MM.1S (cell line): ENCODE results near the gene INTS15.

Experiments
- DNase-seq: peaks from one replicate; pipeline ENCODE4 v3.0.0-alpha.2; 2015
- H2AFZ ChIP-seq: fragments of 300-600 bp; sonication (generic); 2 replicates; pipeline ENCODE4 v1.6.0; 2016; ENCODE audit warnings: antibody characterized with exemption, low read length
- H3F3A ChIP-seq: fragments of 300-600 bp; sonication (generic); 2 replicates; pipeline ENCODE4 v1.6.1; 2016; ENCODE audit warnings: mild to moderate bottlenecking, antibody characterized with exemption, low read length, moderate library complexity, mixed read lengths; ENCODE audit not compliant: insufficient read depth
- H3K27ac ChIP-seq: fragments of 300-600 bp; sonication (generic); 2 replicates; pipeline ENCODE4 v1.5.1; 2016; ENCODE audit warnings: mild to moderate bottlenecking, low read length
- H3K27me3 ChIP-seq: fragments of 300-600 bp; sonication (generic); replicated peaks from 2 replicates; pipeline ENCODE4 v1.6.0; 2016; ENCODE audit warnings: low read length; ENCODE audit not compliant: insufficient read depth
- H3K36me3 ChIP-seq: fragments of 300-600 bp; sonication (generic); replicated peaks from 2 replicates; pipeline ENCODE4 v1.6.1; 2016; ENCODE audit warnings: mild to moderate bottlenecking, low read length, mixed read lengths; ENCODE audit not compliant: insufficient read depth
- H3K4me1 ChIP-seq: fragments of 300-600 bp; sonication (generic); 2 replicates; pipeline ENCODE4 v1.6.1; 2016; ENCODE audit warnings: low read length, mixed read lengths
- H3K4me2 ChIP-seq: fragments of 300-600 bp; sonication (generic); 2 replicates; pipeline ENCODE4 v1.6.0; 2016; ENCODE audit warnings: low read depth, low read length
- H3K4me3 ChIP-seq: fragments of 300-600 bp; sonication (generic); 2 replicates; pipeline ENCODE4 v1.5.1; 2016; ENCODE audit warnings: low read length, mixed read lengths
- H3K79me2 ChIP-seq: fragments of 300-600 bp; sonication (generic); 2 replicates; pipeline ENCODE4 v1.6.1; 2016; ENCODE audit warnings: mixed run types, low read length, mixed read lengths
- H3K9ac ChIP-seq: fragments of 300-600 bp; sonication (generic); 2 replicates; pipeline ENCODE4 v1.6.1; 2016; ENCODE audit warnings: low read length, mixed read lengths
- H3K9me2 ChIP-seq: fragments of 300-600 bp; sonication (generic); replicated peaks from 2 replicates; pipeline ENCODE4 v1.6.1; 2016; ENCODE audit warnings: mild to moderate bottlenecking, low read length, mixed read lengths; ENCODE audit not compliant: insufficient read depth
- H3K9me3 ChIP-seq: fragments of 300-600 bp; sonication (generic); replicated peaks from 2 replicates; pipeline ENCODE4 v1.6.1; 2016; ENCODE audit warnings: mild to moderate bottlenecking, low read length, mixed read lengths; ENCODE audit not compliant: insufficient read depth
- H4K20me1 ChIP-seq: fragments of 300-600 bp; sonication (generic); 2 replicates; pipeline ENCODE4 v1.6.1; 2016; ENCODE audit warnings: mild to moderate bottlenecking, low read length, moderate library complexity, mixed read lengths; ENCODE audit not compliant: insufficient read depth
- CTCF ChIP-seq: fragments of 300-600 bp; sonication (generic); IDR thresholded peaks from 2 replicates; pipeline ENCODE4 v1.5.1; 2016; ENCODE audit warnings: antibody characterized with exemption, low read length, mixed read lengths
- EZH2 ChIP-seq: fragments of 300-600 bp; sonication (generic); optimal IDR thresholded peaks from 2 replicates; pipeline ENCODE3; 2017; ENCODE audit warnings: low read depth, mild to moderate bottlenecking, antibody characterized with exemption, low read length, mixed read lengths
- EZH2phosphoT487 ChIP-seq: fragments of 300-600 bp; sonication (generic); IDR thresholded peaks from 2 replicates; pipeline ENCODE4 v1.6.1; 2018; ENCODE audit warnings: antibody characterized with exemption, low read length

Gene INTS15

GRCh38 chr7:6588566-6588965, 1.3 kb upstream of the INTS15 start:
- no peak overlapping the region for H3K27ac ChIP-seq
- peaks cover 23% of the 10 kb centered on the region for H3K79me2 ChIP-seq
- no peaks in the 10 kb centered on the region for H3K27me3 ChIP-seq
- peaks cover 7% of the 10 kb centered on the region; the same call in 1 of the 2 replicates for H3K4me1 ChIP-seq
- H2AFZ ChIP-seq = no peak overlapping the region
- no peak overlapping the region for H3K9ac ChIP-seq
- no peaks in the 10 kb centered on the region for H3K36me3 ChIP-seq
- peaks cover 8% of the 10 kb centered on the region for H3F3A ChIP-seq
- H4K20me1 ChIP-seq = no peaks in the 10 kb centered on the region
- no peaks in the 10 kb centered on the region for H3K9me3 ChIP-seq
- no peak overlapping the region for H3K4me2 ChIP-seq
- TF ChIP-seq EZH2 = no peak
- TF ChIP-seq CTCF = no peak
- no peak for TF ChIP-seq EZH2phosphoT487
- H3K4me3 ChIP-seq = no peak overlapping the region
- H3K9me2 ChIP-seq = no peaks in the 10 kb centered on the region
- DNase-seq = no peak

- H3K9me2 ChIP-seq = no peaks in the 10 kb centered on the region
- peaks cover 8% of the 10 kb centered on the region for H3F3A ChIP-seq
- TF ChIP-seq EZH2 (no peak), EZH2phosphoT487 (no peak), CTCF (no peak)
- H3K4me1 ChIP-seq = peaks cover 7% of the 10 kb centered on the region; the same call in 1 of the 2 replicates
- H3K4me3 ChIP-seq = peak overlapping the region; percentile 51; the same call in 1 of the 2 replicates
- H3K9me3 ChIP-seq = no peaks in the 10 kb centered on the region
- H3K27me3 ChIP-seq = no peaks in the 10 kb centered on the region
- H3K79me2 ChIP-seq = peaks cover 23% of the 10 kb centered on the region
- H3K9ac ChIP-seq = peak overlapping the region; percentile 40; the same call in 1 of the 2 replicates
- H4K20me1 ChIP-seq = no peaks in the 10 kb centered on the region
- no peak for DNase-seq
- peak overlapping the region; percentile 86 for H3K4me2 ChIP-seq
- H2AFZ ChIP-seq = peak overlapping the region; percentile 69
- peak overlapping the region; percentile 55; the same call in 1 of the 2 replicates for H3K27ac ChIP-seq
- no peaks in the 10 kb centered on the region for H3K36me3 ChIP-seq
These were observed 531 bp upstream of the INTS15 start for GRCh38 chr7:6589151-6589828.

GRCh38 chr7:6590645-6591110, 857 bp downstream of the INTS15 start:
- Histone ChIP-seq H3K9ac (peak overlapping the region; percentile 77), H2AFZ (peak overlapping the region; percentile 86), H4K20me1 (no peaks in the 10 kb centered on the region), H3K4me2 (peak overlapping the region; percentile 67), H3K27me3 (no peaks in the 10 kb centered on the region), H3K27ac (peak overlapping the region; percentile 32; the same call in 1 of the 2 replicates), H3K4me3 (peak overlapping the region; percentile 100), H3K4me1 (peaks cover 7% of the 10 kb centered on the region; the same call in 1 of the 2 replicates), H3F3A (peaks cover 8% of the 10 kb centered on the region), H3K9me2 (no peaks in the 10 kb centered on the region), H3K79me2 (peaks cover 23% of the 10 kb centered on the region), H3K36me3 (no peaks in the 10 kb centered on the region), H3K9me3 (no peaks in the 10 kb centered on the region)
- no peak for TF ChIP-seq EZH2
- TF ChIP-seq EZH2phosphoT487 = no peak
- no peak for TF ChIP-seq CTCF
- peak; percentile 31 for DNase-seq
